Measurements from ENCODE around the gene KRTAP2-3. TPM values are rescaled to one million over a fixed set of nuclear protein-coding genes. Genes with fewer than 3 reads are reported as not detected.
"Not testable (repeated sequence)": the region's sequence is repeated elsewhere in the genome, so short reads cannot be mapped to it uniquely, and the experiment has no call there.

The KRTAP2-3 gene
- polyA plus RNA-seq, 1 donor from 2014 or later = not detected

DNA sequence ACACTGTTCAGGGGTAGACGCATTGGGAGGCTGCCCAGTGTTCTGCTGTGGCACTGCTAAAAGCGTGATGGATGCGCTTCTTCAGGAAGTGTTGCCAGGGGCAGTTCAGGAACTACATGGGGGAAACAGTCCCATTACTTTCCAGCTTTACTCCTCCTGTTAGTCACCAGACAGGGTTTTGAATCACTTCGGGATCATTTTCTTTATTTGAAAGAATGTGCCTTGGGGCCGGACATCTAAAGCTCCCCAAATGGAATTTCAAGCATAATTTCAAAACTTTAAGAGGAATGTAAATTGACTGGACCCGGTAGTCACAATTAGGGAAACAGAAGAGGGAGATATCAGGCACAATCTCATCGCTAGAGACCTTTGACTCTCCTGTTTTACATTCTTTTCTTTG is 11.5 kb downstream of the KRTAP2-3 start:
- Histone ChIP-seq H3K4me2 (ENCODE audit: low read length) (no peak overlapping the region), H2AFZ (ENCODE audit: low read depth, low read length) (no peak overlapping the region)
- TF ChIP-seq RAD21 (conservative IDR thresholded peaks at IDR 0.05) (no peak), SMC3 (conservative IDR thresholded peaks at IDR 0.05; ENCODE audit: poor library complexity) (no peak), MXI1 (conservative IDR thresholded peaks at IDR 0.05; ENCODE audit: poor library complexity, severe bottlenecking) (no peak), POLR2AphosphoS5 (IDR thresholded peaks at IDR 0.05) (no peak), EZH2 (IDR thresholded peaks at IDR 0.05; ENCODE audit: borderline replicate concordance, insufficient read depth, low read length, poor library complexity, severe bottlenecking) (no peak), EP300 (conservative IDR thresholded peaks at IDR 0.05; ENCODE audit: poor library complexity, severe bottlenecking) (no peak), TAF1 (IDR thresholded peaks at IDR 0.05; ENCODE audit: low read depth) (no peak)
- TF ChIP-seq, protein P1, sequence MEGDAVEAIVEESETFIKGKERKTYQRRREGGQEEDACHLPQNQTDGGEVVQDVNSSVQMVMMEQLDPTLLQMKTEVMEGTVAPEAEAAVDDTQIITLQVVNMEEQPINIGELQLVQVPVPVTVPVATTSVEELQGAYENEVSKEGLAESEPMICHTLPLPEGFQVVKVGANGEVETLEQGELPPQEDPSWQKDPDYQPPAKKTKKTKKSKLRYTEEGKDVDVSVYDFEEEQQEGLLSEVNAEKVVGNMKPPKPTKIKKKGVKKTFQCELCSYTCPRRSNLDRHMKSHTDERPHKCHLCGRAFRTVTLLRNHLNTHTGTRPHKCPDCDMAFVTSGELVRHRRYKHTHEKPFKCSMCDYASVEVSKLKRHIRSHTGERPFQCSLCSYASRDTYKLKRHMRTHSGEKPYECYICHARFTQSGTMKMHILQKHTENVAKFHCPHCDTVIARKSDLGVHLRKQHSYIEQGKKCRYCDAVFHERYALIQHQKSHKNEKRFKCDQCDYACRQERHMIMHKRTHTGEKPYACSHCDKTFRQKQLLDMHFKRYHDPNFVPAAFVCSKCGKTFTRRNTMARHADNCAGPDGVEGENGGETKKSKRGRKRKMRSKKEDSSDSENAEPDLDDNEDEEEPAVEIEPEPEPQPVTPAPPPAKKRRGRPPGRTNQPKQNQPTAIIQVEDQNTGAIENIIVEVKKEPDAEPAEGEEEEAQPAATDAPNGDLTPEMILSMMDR (IDR thresholded peaks at IDR 0.05; ENCODE audit: poor library complexity, severe bottlenecking) = no peak
- TF ChIP-seq, protein P2, sequence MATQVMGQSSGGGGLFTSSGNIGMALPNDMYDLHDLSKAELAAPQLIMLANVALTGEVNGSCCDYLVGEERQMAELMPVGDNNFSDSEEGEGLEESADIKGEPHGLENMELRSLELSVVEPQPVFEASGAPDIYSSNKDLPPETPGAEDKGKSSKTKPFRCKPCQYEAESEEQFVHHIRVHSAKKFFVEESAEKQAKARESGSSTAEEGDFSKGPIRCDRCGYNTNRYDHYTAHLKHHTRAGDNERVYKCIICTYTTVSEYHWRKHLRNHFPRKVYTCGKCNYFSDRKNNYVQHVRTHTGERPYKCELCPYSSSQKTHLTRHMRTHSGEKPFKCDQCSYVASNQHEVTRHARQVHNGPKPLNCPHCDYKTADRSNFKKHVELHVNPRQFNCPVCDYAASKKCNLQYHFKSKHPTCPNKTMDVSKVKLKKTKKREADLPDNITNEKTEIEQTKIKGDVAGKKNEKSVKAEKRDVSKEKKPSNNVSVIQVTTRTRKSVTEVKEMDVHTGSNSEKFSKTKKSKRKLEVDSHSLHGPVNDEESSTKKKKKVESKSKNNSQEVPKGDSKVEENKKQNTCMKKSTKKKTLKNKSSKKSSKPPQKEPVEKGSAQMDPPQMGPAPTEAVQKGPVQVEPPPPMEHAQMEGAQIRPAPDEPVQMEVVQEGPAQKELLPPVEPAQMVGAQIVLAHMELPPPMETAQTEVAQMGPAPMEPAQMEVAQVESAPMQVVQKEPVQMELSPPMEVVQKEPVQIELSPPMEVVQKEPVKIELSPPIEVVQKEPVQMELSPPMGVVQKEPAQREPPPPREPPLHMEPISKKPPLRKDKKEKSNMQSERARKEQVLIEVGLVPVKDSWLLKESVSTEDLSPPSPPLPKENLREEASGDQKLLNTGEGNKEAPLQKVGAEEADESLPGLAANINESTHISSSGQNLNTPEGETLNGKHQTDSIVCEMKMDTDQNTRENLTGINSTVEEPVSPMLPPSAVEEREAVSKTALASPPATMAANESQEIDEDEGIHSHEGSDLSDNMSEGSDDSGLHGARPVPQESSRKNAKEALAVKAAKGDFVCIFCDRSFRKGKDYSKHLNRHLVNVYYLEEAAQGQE (IDR thresholded peaks at IDR 0.05; ENCODE audit: borderline replicate concordance) = no peak

DNA sequence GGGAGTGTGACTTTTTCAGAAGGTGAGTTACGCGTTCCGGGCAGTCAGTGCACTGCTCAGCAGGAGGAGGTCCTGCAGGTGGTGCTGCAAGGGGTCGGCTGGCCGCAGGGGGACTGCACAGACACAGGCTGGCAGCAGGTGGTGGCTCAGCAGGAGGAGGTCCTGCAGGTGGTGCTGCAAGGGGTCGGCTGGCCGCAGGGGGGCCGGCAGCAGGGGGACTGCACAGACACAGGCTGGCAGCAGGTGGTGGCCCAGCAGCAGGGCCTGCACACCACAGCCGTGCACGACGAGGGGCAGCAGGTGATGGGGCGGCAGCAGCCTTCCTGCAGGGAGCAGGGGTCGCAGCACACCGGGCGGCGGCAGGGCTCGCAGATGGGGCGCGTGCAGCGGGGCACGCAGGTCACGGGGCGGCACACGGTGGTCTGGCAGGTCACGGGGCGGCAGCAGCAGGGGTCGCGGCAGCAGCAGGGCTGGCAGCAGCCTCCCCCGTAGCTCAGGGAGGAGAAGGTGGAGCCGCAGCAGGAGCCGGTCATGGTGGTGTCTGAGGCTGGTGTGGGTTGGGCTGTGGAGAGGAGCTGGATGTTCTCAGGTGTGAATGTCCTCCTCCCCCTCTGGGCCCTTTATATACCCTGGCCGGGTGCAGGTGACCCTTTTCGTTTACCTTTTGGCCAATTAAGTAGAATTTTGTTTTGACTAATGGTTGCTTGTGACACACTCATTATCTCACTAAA is 13.0 kb downstream of the KRTAP2-3 start, which contains the start of gene KRTAP2-1:
Gene KRTAP2-1 (minus strand): TSS at position 582 of the 731 bp plus-strand sequence. CDS start 49 bp downstream, at position 533.
- H3K9ac ChIP-seq (ENCODE audit: low read length); H3K27ac ChIP-seq (ENCODE audit: low read length); H4K20me1 ChIP-seq (ENCODE audit: insufficient read depth); H3K9me3 ChIP-seq (ENCODE audit: low read length); H3F3A ChIP-seq (ENCODE audit: insufficient read depth, low read length, poor library complexity, severe bottlenecking); H3K27me3 ChIP-seq (ENCODE audit: insufficient read depth, low read depth, low read length); H3K79me2 ChIP-seq (replicated peaks; ENCODE audit: insufficient read depth, low read length); H3K36me3 ChIP-seq (ENCODE audit: insufficient read depth, low read length); H3K4me3 ChIP-seq (ENCODE audit: low read length); H3K4me2 ChIP-seq (ENCODE audit: low read length); H2AFZ ChIP-seq (ENCODE audit: low read depth, low read length); H3K9me2 ChIP-seq (ENCODE audit: insufficient read depth, low read length): not testable (repeated sequence)

More for the DNA sequence above, 11.5 kb downstream of the KRTAP2-3 start:
- H3K9me2 ChIP-seq (ENCODE audit: insufficient read depth, low read length) = no peaks in the 10 kb centered on the region
- H3K79me2 ChIP-seq (replicated peaks; ENCODE audit: insufficient read depth, low read length) = no peaks in the 10 kb centered on the region
- H3K9me3 ChIP-seq (ENCODE audit: low read length) = no peaks in the 10 kb centered on the region
- no peak overlapping the region for H3K4me3 ChIP-seq (ENCODE audit: low read length)
- H4K20me1 ChIP-seq (ENCODE audit: insufficient read depth) = no peaks in the 10 kb centered on the region
- no peak overlapping the region for H3K9ac ChIP-seq (ENCODE audit: low read length)
- no peaks in the 10 kb centered on the region for H3K36me3 ChIP-seq (ENCODE audit: insufficient read depth, low read length)
- H3F3A ChIP-seq (ENCODE audit: insufficient read depth, low read length, poor library complexity, severe bottlenecking) = no peaks in the 10 kb centered on the region
- H3K27me3 ChIP-seq (ENCODE audit: insufficient read depth, low read depth, low read length) = no peaks in the 10 kb centered on the region
- no peak overlapping the region for H3K27ac ChIP-seq (ENCODE audit: low read length)
